HepG2 (cell line): ENCODE results near the gene SKA2. TPM values are rescaled to one million over a fixed set of nuclear protein-coding genes. Genes with fewer than 3 reads are reported as not detected.

ENCODE experiments used
- ATAC-seq: fragments of 200-7000 bp; cut with Tn5 transposase; 3 replicates; pipeline ENCODE4 v1.9.1; 2020; ENCODE audit warnings: mild to moderate bottlenecking, moderate library complexity
- BruUV-seq: library from RNA; stranded (reverse); fragments of 400-500 nt; replicated peaks from 2 replicates; lab custom pipeline; 2021; lab: Mats Ljungman, UMichigan
- CTCF ChIA-PET: fragments of 300-600 bp; formaldehyde crosslinking; extraction: SDS; loops from one replicate; lab custom pipeline; 2021; ENCODE audit warnings: low total read pairs, inconsistent platforms, low intra/inter-chr PET ratio; lab: Yijun Ruan, JAX
- POLR2A ChIA-PET: fragments of 350-600 bp; sonication (Branson Sonifier 250); formaldehyde crosslinking; loops from one replicate; lab custom pipeline; 2020; ENCODE audit warnings: antibody characterized with exemption, inconsistent platforms; lab: Yijun Ruan, JAX
- DNase-seq: peaks from one replicate; pipeline ENCODE4 v3.0.0-alpha.2; 2015; ENCODE audit warnings: low spot score
- FAIRE-seq: peaks from 3 replicates; lab custom pipeline; 2011; peaks lifted over from hg19 to GRCh38; lab: Jason Lieb, UNC
- H2AFZ ChIP-seq: one replicate; pipeline ENCODE4 v1.6.1; 2011; ENCODE audit warnings: low read length, inconsistent platforms
- H3K27ac ChIP-seq: fragments of 300-600 bp; 3 replicates; pipeline ENCODE4 v1.8.0; 2011; ENCODE audit warnings: mixed run types, mild to moderate bottlenecking, mixed read lengths, low read length, inconsistent platforms; ENCODE audit not compliant: insufficient read depth; ENCODE audit errors: extremely low read length
- H3K27me3 ChIP-seq, 2 experiments: fragments of 200-600 bp in 1 of 2; 2 replicates in 1 of 2; 3 replicates in 1 of 2; pipeline versions ENCODE4 v1.6.0 to v1.8.0; 2011; ENCODE audit warnings: low read length in 2 of 2, mild to moderate bottlenecking in 2 of 2, moderate library complexity in 2 of 2, inconsistent platforms in 1 of 2; ENCODE audit not compliant: insufficient read depth in 2 of 2, control insufficient read depth in 1 of 2
- H3K36me3 ChIP-seq, 2 experiments: fragments of 200-600 bp in 1 of 2; replicated peaks in 1 of 2; 2 replicates in 1 of 2; 3 replicates in 1 of 2; pipeline versions ENCODE4 v1.5.1 to v1.8.0; 2011; ENCODE audit warnings: low read length in 2 of 2, inconsistent platforms in 1 of 2; ENCODE audit not compliant: insufficient read depth in 2 of 2, control insufficient read depth in 1 of 2
- H3K4me1 ChIP-seq: 2 replicates; pipeline ENCODE4 v1.5.1; 2012; ENCODE audit warnings: low read length, inconsistent platforms; ENCODE audit not compliant: insufficient read depth
- H3K4me2 ChIP-seq: 2 replicates; pipeline ENCODE4 v1.6.0; 2011; ENCODE audit warnings: low read depth, low read length, inconsistent platforms
- H3K4me3 ChIP-seq, 3 experiments: fragments of 200-600 bp in 1 of 3; sonication (generic), shearing (Covaris generic) in 1 of 3; replicated peaks in 1 of 3; 2 replicates each; pipeline ENCODE4 v1.5.1; 2011 to 2016; ENCODE audit warnings: low read length in 3 of 3, inconsistent platforms in 2 of 3, low read depth in 2 of 3, mild to moderate bottlenecking in 2 of 3, control low read depth in 1 of 3, mixed read lengths in 1 of 3; ENCODE audit not compliant: insufficient read depth in 1 of 3
- H3K79me2 ChIP-seq: one replicate; pipeline ENCODE4 v1.6.1; 2011; ENCODE audit warnings: low read length, inconsistent platforms; ENCODE audit not compliant: insufficient read depth
- H3K9ac ChIP-seq: 2 replicates; pipeline ENCODE4 v1.6.0; 2011; ENCODE audit warnings: mild to moderate bottlenecking, low read depth, low read length, inconsistent platforms; ENCODE audit not compliant: insufficient read depth
- H3K9me3 ChIP-seq: 2 replicates; pipeline ENCODE4 v1.5.1; 2012; ENCODE audit warnings: mild to moderate bottlenecking, low read length
- H4K20me1 ChIP-seq: 2 replicates; pipeline ENCODE4 v1.6.0; 2011; ENCODE audit warnings: inconsistent platforms, mild to moderate bottlenecking, low read length, moderate library complexity; ENCODE audit not compliant: insufficient read depth
- BRD4 ChIP-seq: sonication (generic); formaldehyde crosslinking; IDR thresholded peaks from 2 replicates; pipeline ENCODE4 v1.4.0; 2020; ENCODE audit warnings: missing genetic modification reagents
- EED ChIP-seq: sonication (generic); formaldehyde crosslinking; IDR thresholded peaks from 2 replicates; pipeline ENCODE4 v1.5.0; 2020; ENCODE audit warnings: mild to moderate bottlenecking, missing genetic modification reagents
- KLF11 ChIP-seq: IDR thresholded peaks from 2 replicates; pipeline ENCODE4 v1.6.1; 2016; ENCODE audit warnings: missing compliant biosample characterization
- KLF15 ChIP-seq: sonication (generic); formaldehyde crosslinking; IDR thresholded peaks from 2 replicates; pipeline ENCODE4 v1.8.1; 2023; ENCODE audit warnings: borderline replicate concordance, mild to moderate bottlenecking, inconsistent platforms, missing genetic modification reagents, mixed read lengths
- MZF1 ChIP-seq: sonication (generic); formaldehyde crosslinking; IDR thresholded peaks from 2 replicates; pipeline ENCODE4 v1.8.1; 2023; ENCODE audit warnings: mild to moderate bottlenecking, missing genetic modification reagents, borderline replicate concordance
- NR2F1 ChIP-seq, 2 experiments: fragments of 450-650 bp in 1 of 2; formaldehyde crosslinking in 1 of 2; IDR thresholded peaks; 2 replicates each; pipeline versions ENCODE4 v1.5.0 to v1.6.1; 2016 to 2020; ENCODE audit warnings: mild to moderate bottlenecking in 1 of 2, missing compliant biosample characterization in 1 of 2, missing genetic modification reagents in 1 of 2, moderate library complexity in 1 of 2
- POLR2AphosphoS2 ChIP-seq: IDR thresholded peaks from 2 replicates; pipeline ENCODE4 v1.6.1; 2011; ENCODE audit warnings: low read depth, low read length, improper control_type of control experiment
- PTBP1 ChIP-seq: fragments of 200-400 bp; formaldehyde crosslinking; IDR thresholded peaks from 2 replicates; pipeline ENCODE4 v1.6.1; 2018; ENCODE audit warnings: low read length, low read depth; ENCODE audit not compliant: poor library complexity, severe bottlenecking
- ZNF121 ChIP-seq: sonication (generic); formaldehyde crosslinking; IDR thresholded peaks from 2 replicates; pipeline ENCODE4 v1.5.0; 2020; ENCODE audit warnings: mild to moderate bottlenecking, missing genetic modification reagents
- ZNF337 ChIP-seq: sonication (generic); formaldehyde crosslinking; IDR thresholded peaks from 2 replicates; pipeline ENCODE4 v1.5.1; 2020; ENCODE audit warnings: missing genetic modification reagents, low read depth, mild to moderate bottlenecking, borderline replicate concordance
- ZNF766 ChIP-seq: sonication (generic); formaldehyde crosslinking; IDR thresholded peaks from 2 replicates; pipeline ENCODE4 v1.5.0; 2020; ENCODE audit warnings: missing genetic modification reagents, borderline replicate concordance
- ZNF891 ChIP-seq: sonication (generic); formaldehyde crosslinking; IDR thresholded peaks from 2 replicates; pipeline ENCODE4 v1.5.0; 2020; ENCODE audit warnings: mild to moderate bottlenecking, missing genetic modification reagents
- WGBS: methylation state at CpG from one replicate; pipeline ENCODE4 v1.1.6; 2017; ENCODE audit warnings: low lambda C conversion rate; 5-methylcytosine and 5-hydroxymethylcytosine counted together
- in situ Hi-C: cut with HindIII; loops from 2 replicates; pipeline ENCODE4 v1.10.0; 2017; ENCODE audit warnings: low pct_unique_long_range_greater_than_20kb; ENCODE audit not compliant: extremely low pct_ligation_motif_present
- intact Hi-C: fragments of 100-400 bp; cut with micrococcal nuclease; formaldehyde crosslinking; loops from one replicate; pipeline ENCODE4 v1.10.0; 2022; ENCODE audit not compliant: unreplicated experiment
- polyA plus RNA-seq, 8 experiments: library from polyadenylated mRNA; depleted of rRNA in 3 of 8; stranded (reverse) in 7 of 8; unstranded in 1 of 8; fragments of >200 nt; fragmentation: Illumina TruSeq in 4 of 8; extraction: Trizol in 4 of 8; gene quantifications; 2 replicates each; pipeline versions ENCODE4 v1.2.1 to v1.2.3, GENCODE V29; 2011 to 2016; ENCODE audit warnings: low read depth in 4 of 8, missing spikeins in 1 of 8, mixed read lengths in 1 of 8; ENCODE audit not compliant: insufficient read depth in 1 of 8
- total RNA-seq, 5 experiments: library from RNA; depleted of rRNA; stranded (reverse); fragments of >200 nt; fragmentation: Illumina TruSeq; extraction: Trizol; gene quantifications; 2 replicates each; pipeline ENCODE4 v1.2.3, GENCODE V29; 2016; ENCODE audit warnings: low read depth in 1 of 5
- TF ChIP-seq, protein P1 (sequence below): sonication (generic); formaldehyde crosslinking; IDR thresholded peaks from 2 replicates; pipeline ENCODE4 v1.9.0; 2021; ENCODE audit warnings: mild to moderate bottlenecking, missing genetic modification reagents

SKA2 gene
- total and polyA plus RNA-seq, 2 of the 13 experiments (the other 11 are each of a cell fraction or from before 2014, with no cell fraction given): 18.6 to 91.8 TPM

DNA sequence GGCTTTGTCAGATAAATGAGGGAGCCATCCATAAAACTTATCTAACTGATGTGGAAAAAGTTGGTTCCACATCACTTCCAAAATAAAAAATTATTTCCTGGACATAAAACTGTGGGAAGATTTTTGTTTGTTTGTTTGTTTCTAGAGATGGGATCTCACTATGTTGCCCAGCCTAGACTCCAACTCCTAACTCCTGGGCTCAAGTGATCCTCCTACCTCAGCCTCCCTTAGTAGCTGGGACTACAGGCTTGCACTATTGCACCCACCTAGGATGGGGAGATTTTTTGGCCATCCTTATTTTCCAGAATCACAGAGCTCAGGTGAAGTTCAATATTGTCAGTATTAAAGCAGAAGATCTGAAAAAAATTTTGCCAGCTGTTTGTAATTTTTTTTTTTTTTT, 31.0 kb upstream of the SKA2 start:
- H3K27ac ChIP-seq: no peak overlapping the region
- no peaks in the 10 kb centered on the region for H4K20me1 ChIP-seq
- H3K9me3 ChIP-seq: no peaks in the 10 kb centered on the region
- CTCF ChIA-PET: no interaction called here
- peaks cover 16 to 39% of the 10 kb centered on the region in 2 experiments for H3K36me3 ChIP-seq
- no peak for DNase-seq
- H3K4me1 ChIP-seq: no peaks in the 10 kb centered on the region
- TSS peak; percentile 39 for BruUV-seq
- H3K4me3 ChIP-seq: no peak overlapping the region
- in situ Hi-C loops (no loop called here), intact Hi-C loops (no loop called here)
- H3K27me3 ChIP-seq: no peaks in the 10 kb centered on the region
- no peak overlapping the region for H3K4me2 ChIP-seq
- H3K9ac ChIP-seq: no peak overlapping the region
- no peaks in the 10 kb centered on the region for H3K79me2 ChIP-seq
- POLR2A ChIA-PET: interaction anchor here (0.7 kb wide), 1 partner anchor 24 kb away, joined by 3 read pairs; no protein-coding TSS in a partner anchor
- no peak for TF ChIP-seq BRD4 (CRISPR knock-in tag)
- TF ChIP-seq ZNF121 (CRISPR knock-in tag): peak; percentile 53; the same call in 1 of the 2 replicates
- no peak for ATAC-seq
- FAIRE-seq: no peak
- no peak overlapping the region for H2AFZ ChIP-seq

GRCh38 chr17:59181481-59181880, 26.5 kb upstream of the SKA2 start:
- Histone ChIP-seq H3K4me2 (no peak overlapping the region), H3K4me1 (no peaks in the 10 kb centered on the region), H3K36me3 (peaks cover 10 to 44% of the 10 kb centered on the region in 2 experiments; a peak in 4 of 5 replicates), H4K20me1 (no peaks in the 10 kb centered on the region), H3K27me3 (no peaks in the 10 kb centered on the region), H3K79me2 (no peaks in the 10 kb centered on the region), H2AFZ (no peak overlapping the region), H3K4me3 (no peak overlapping the region), H3K9ac (no peak overlapping the region), H3K27ac (no peak overlapping the region), H3K9me3 (no peaks in the 10 kb centered on the region)
- WGBS: over 99% methylated on average over 9 of the region's 9 CpGs
- ChIA-PET CTCF (no interaction called here), POLR2A (no interaction called here)
- DNase-seq: no peak
- ATAC-seq: no peak
- BruUV-seq: no TSS peak
- FAIRE-seq: no peak
- in situ Hi-C loops: no loop called here
- intact Hi-C loops: no loop called here
- TF ChIP-seq PTBP1 (no peak), MZF1 (no peak), ZNF891 (CRISPR knock-in tag) (no peak), ZNF337 (no peak), EED (CRISPR knock-in tag) (no peak), NR2F1 (CRISPR knock-in tag; IDR thresholded peaks at IDR 0.05) (no peak), ZNF766 (CRISPR knock-in tag) (no peak), KLF15 (CRISPR knock-in tag) (no peak), POLR2AphosphoS2 (no peak), KLF11 (CRISPR knock-in tag) (no peak)
- TF ChIP-seq, protein P1, sequence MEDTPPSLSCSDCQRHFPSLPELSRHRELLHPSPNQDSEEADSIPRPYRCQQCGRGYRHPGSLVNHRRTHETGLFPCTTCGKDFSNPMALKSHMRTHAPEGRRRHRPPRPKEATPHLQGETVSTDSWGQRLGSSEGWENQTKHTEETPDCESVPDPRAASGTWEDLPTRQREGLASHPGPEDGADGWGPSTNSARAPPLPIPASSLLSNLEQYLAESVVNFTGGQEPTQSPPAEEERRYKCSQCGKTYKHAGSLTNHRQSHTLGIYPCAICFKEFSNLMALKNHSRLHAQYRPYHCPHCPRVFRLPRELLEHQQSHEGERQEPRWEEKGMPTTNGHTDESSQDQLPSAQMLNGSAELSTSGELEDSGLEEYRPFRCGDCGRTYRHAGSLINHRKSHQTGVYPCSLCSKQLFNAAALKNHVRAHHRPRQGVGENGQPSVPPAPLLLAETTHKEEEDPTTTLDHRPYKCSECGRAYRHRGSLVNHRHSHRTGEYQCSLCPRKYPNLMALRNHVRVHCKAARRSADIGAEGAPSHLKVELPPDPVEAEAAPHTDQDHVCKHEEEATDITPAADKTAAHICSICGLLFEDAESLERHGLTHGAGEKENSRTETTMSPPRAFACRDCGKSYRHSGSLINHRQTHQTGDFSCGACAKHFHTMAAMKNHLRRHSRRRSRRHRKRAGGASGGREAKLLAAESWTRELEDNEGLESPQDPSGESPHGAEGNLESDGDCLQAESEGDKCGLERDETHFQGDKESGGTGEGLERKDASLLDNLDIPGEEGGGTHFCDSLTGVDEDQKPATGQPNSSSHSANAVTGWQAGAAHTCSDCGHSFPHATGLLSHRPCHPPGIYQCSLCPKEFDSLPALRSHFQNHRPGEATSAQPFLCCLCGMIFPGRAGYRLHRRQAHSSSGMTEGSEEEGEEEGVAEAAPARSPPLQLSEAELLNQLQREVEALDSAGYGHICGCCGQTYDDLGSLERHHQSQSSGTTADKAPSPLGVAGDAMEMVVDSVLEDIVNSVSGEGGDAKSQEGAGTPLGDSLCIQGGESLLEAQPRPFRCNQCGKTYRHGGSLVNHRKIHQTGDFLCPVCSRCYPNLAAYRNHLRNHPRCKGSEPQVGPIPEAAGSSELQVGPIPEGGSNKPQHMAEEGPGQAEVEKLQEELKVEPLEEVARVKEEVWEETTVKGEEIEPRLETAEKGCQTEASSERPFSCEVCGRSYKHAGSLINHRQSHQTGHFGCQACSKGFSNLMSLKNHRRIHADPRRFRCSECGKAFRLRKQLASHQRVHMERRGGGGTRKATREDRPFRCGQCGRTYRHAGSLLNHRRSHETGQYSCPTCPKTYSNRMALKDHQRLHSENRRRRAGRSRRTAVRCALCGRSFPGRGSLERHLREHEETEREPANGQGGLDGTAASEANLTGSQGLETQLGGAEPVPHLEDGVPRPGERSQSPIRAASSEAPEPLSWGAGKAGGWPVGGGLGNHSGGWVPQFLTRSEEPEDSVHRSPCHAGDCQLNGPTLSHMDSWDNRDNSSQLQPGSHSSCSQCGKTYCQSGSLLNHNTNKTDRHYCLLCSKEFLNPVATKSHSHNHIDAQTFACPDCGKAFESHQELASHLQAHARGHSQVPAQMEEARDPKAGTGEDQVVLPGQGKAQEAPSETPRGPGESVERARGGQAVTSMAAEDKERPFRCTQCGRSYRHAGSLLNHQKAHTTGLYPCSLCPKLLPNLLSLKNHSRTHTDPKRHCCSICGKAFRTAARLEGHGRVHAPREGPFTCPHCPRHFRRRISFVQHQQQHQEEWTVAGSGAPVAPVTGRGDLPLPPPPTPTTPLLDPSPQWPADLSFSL (CRISPR knock-in tag): no peak
